ELF-1 (cell line): Measurements from ENCODE around the gene WFDC5.

Source experiments
- DNase-seq: peaks from one replicate; pipeline ENCODE4 v3.0.0-alpha.2; 2016; ENCODE audit warnings: low read depth, low spot score

Gene WFDC5

GRCh38 chr20:45115386-45115774, 406 bp upstream of the WFDC5 start:
- DNase-seq = no peak

- DNase-seq = no peak
These were observed 1.1 kb downstream of the WFDC5 start for GRCh38 chr20:45113865-45114264.

GRCh38 chr20:45112754-45113153, 2.2 kb downstream of the WFDC5 start:
- no peak for DNase-seq

- peak; percentile 22 for DNase-seq
These were observed 3.0 kb downstream of the WFDC5 start for GRCh38 chr20:45111799-45112471.

GRCh38 chr20:45111285-45111684, 3.7 kb downstream of the WFDC5 start:
- DNase-seq = no peak

- DNase-seq = no peak
These were observed 4.7 kb downstream of the WFDC5 start for GRCh38 chr20:45110301-45110700.

- no peak for DNase-seq
These were observed 5.3 kb downstream of the WFDC5 start for GRCh38 chr20:45109634-45110033.

GRCh38 chr20:45105317-45105716, 9.7 kb downstream of the WFDC5 start:
- no peak for DNase-seq

- DNase-seq = no peak
These were observed 10.2 kb downstream of the WFDC5 start for GRCh38 chr20:45104786-45105185.

- DNase-seq = no peak
These were observed 11.9 kb downstream of the WFDC5 start for GRCh38 chr20:45103072-45103471.

GRCh38 chr20:45101333-45101850, 13.6 kb downstream of the WFDC5 start:
- no peak for DNase-seq

GRCh38 chr20:45100563-45101245, 14.3 kb downstream of the WFDC5 start, which contains the start of gene KCNS1:
KCNS1 (minus strand) TSS chr20:45101127; CDS start chr20:45099236, 1,891 bp downstream.
- peak; percentile 76 for DNase-seq

GRCh38 chr20:45098103-45098773, 16.7 kb downstream of the WFDC5 start:
- peak; percentile 72 for DNase-seq

- peak; percentile 82 for DNase-seq
These were observed 17.4 kb downstream of the WFDC5 start for GRCh38 chr20:45097485-45098102.

GRCh38 chr20:45096781-45097180, 18.2 kb downstream of the WFDC5 start:
- DNase-seq = no peak

GRCh38 chr20:45095805-45096238, 19.2 kb downstream of the WFDC5 start:
- peak; percentile 73 for DNase-seq

GRCh38 chr20:45094864-45095574, 20.0 kb downstream of the WFDC5 start:
- DNase-seq = no peak

- no peak for DNase-seq
These were observed 20.8 kb downstream of the WFDC5 start for GRCh38 chr20:45094201-45094600.

- DNase-seq = no peak
These were observed 22.1 kb downstream of the WFDC5 start for GRCh38 chr20:45092898-45093297.

- DNase-seq = no peak
These were observed 23.6 kb downstream of the WFDC5 start for GRCh38 chr20:45091366-45091765.

- no peak for DNase-seq
These were observed 24.5 kb downstream of the WFDC5 start for GRCh38 chr20:45090481-45090880.
